ENCODE data around the gene PER3.
"Not testable (repeated sequence)": the region's sequence is repeated elsewhere in the genome, so short reads cannot be mapped to it uniquely, and the experiment has no call there.

The PER3 gene

GRCh38 chr1:7771823-7772299, 12.2 kb upstream of the PER3 start:
- DNase-seq, result peak; percentile 22
- in situ Hi-C loops (cut with HindIII; ENCODE audit: low pct_ligation_motif_present, low pct_unique_long_range_greater_than_20kb, low sequenced_read_pairs), result no loop called here

GRCh38 chr1:7777591-7777990, 6.5 kb upstream of the PER3 start:
- DNase-seq, result no peak
- in situ Hi-C loops (cut with HindIII; ENCODE audit: low pct_ligation_motif_present, low pct_unique_long_range_greater_than_20kb, low sequenced_read_pairs), result no loop called here

- DNase-seq, result no peak
- in situ Hi-C loops (cut with HindIII; ENCODE audit: low pct_ligation_motif_present, low pct_unique_long_range_greater_than_20kb, low sequenced_read_pairs), result no loop called here
Observed at GRCh38 chr1:7778133-7778628, 5.9 kb upstream of the PER3 start.

- in situ Hi-C loops (cut with HindIII; ENCODE audit: low pct_ligation_motif_present, low pct_unique_long_range_greater_than_20kb, low sequenced_read_pairs), result no loop called here
- DNase-seq, result no peak
Observed at GRCh38 chr1:7780976-7781375, 3.1 kb upstream of the PER3 start.

GRCh38 chr1:7781501-7781900, 2.6 kb upstream of the PER3 start:
- no peak for DNase-seq
- in situ Hi-C loops (cut with HindIII; ENCODE audit: low pct_ligation_motif_present, low pct_unique_long_range_greater_than_20kb, low sequenced_read_pairs), result no loop called here

- DNase-seq, result no peak
- in situ Hi-C loops (cut with HindIII; ENCODE audit: low pct_ligation_motif_present, low pct_unique_long_range_greater_than_20kb, low sequenced_read_pairs), result no loop called here
Observed at GRCh38 chr1:7781923-7782495, 2.1 kb upstream of the PER3 start.

- in situ Hi-C loops (cut with HindIII; ENCODE audit: low pct_ligation_motif_present, low pct_unique_long_range_greater_than_20kb, low sequenced_read_pairs), result no loop called here
- peak; percentile 76 for DNase-seq
Observed at GRCh38 chr1:7783178-7783711, 846 bp upstream of the PER3 start.

- no peak for DNase-seq
- in situ Hi-C loops (cut with HindIII; ENCODE audit: low pct_ligation_motif_present, low pct_unique_long_range_greater_than_20kb, low sequenced_read_pairs), result no loop called here
Observed at GRCh38 chr1:7784492-7785071, 491 bp downstream of the PER3 start.

GRCh38 chr1:7785108-7785507, 1.0 kb downstream of the PER3 start:
- DNase-seq, result no peak
- in situ Hi-C loops (cut with HindIII; ENCODE audit: low pct_ligation_motif_present, low pct_unique_long_range_greater_than_20kb, low sequenced_read_pairs), result no loop called here

GRCh38 chr1:7786795-7787194, 2.7 kb downstream of the PER3 start:
- in situ Hi-C loops (cut with HindIII; ENCODE audit: low pct_ligation_motif_present, low pct_unique_long_range_greater_than_20kb, low sequenced_read_pairs), result no loop called here
- no peak for DNase-seq

- DNase-seq, result no peak
- in situ Hi-C loops (cut with HindIII; ENCODE audit: low pct_ligation_motif_present, low pct_unique_long_range_greater_than_20kb, low sequenced_read_pairs), result no loop called here
Observed at GRCh38 chr1:7789828-7790227, 5.7 kb downstream of the PER3 start.

GRCh38 chr1:7791027-7791426, 6.9 kb downstream of the PER3 start:
- in situ Hi-C loops (cut with HindIII; ENCODE audit: low pct_ligation_motif_present, low pct_unique_long_range_greater_than_20kb, low sequenced_read_pairs); DNase-seq: not testable (repeated sequence)

- no peak for DNase-seq
- in situ Hi-C loops (cut with HindIII; ENCODE audit: low pct_ligation_motif_present, low pct_unique_long_range_greater_than_20kb, low sequenced_read_pairs), result no loop called here
Observed at GRCh38 chr1:7795406-7795805, 11.3 kb downstream of the PER3 start.

- DNase-seq, result no peak
- in situ Hi-C loops (cut with HindIII; ENCODE audit: low pct_ligation_motif_present, low pct_unique_long_range_greater_than_20kb, low sequenced_read_pairs), result no loop called here
Observed at GRCh38 chr1:7805460-7805859, 21.4 kb downstream of the PER3 start.

- peak; percentile 40 for DNase-seq
Observed at GRCh38 chr1:7808253-7808844, 24.3 kb downstream of the PER3 start.

GRCh38 chr1:7809742-7810141, 25.7 kb downstream of the PER3 start:
- in situ Hi-C loops (cut with HindIII; ENCODE audit: low pct_ligation_motif_present, low pct_unique_long_range_greater_than_20kb, low sequenced_read_pairs), result no loop called here
- DNase-seq, result no peak

More at GRCh38 chr1:7808253-7808844, 24.3 kb downstream of the PER3 start:
- in situ Hi-C loops (cut with HindIII; ENCODE audit: low pct_ligation_motif_present, low pct_unique_long_range_greater_than_20kb, low sequenced_read_pairs), result no loop called here

GRCh38 chr1:7810395-7810794, 26.3 kb downstream of the PER3 start:
- in situ Hi-C loops (cut with HindIII; ENCODE audit: low pct_ligation_motif_present, low pct_unique_long_range_greater_than_20kb, low sequenced_read_pairs), result no loop called here

GRCh38 chr1:7811476-7811875, 27.4 kb downstream of the PER3 start:
- no peak for DNase-seq
- in situ Hi-C loops (cut with HindIII; ENCODE audit: low pct_ligation_motif_present, low pct_unique_long_range_greater_than_20kb, low sequenced_read_pairs), result no loop called here

More at GRCh38 chr1:7810395-7810794, 26.3 kb downstream of the PER3 start:
- DNase-seq, result peak; percentile 70

- in situ Hi-C loops (cut with HindIII; ENCODE audit: low pct_ligation_motif_present, low pct_unique_long_range_greater_than_20kb, low sequenced_read_pairs), result no loop called here
Observed at GRCh38 chr1:7813677-7814373, 29.7 kb downstream of the PER3 start.

More at GRCh38 chr1:7813677-7814373, 29.7 kb downstream of the PER3 start:
- no peak for DNase-seq
